ENCODE data around the gene SLFN5. TPM values are rescaled to one million over a fixed set of nuclear protein-coding genes. Genes with fewer than 3 reads are reported as not detected.
"Not testable (repeated sequence)": the region's sequence is repeated elsewhere in the genome, so short reads cannot be mapped to it uniquely, and the experiment has no call there.

The SLFN5 gene
- total and polyA plus RNA-seq, 4 donors, result 3.6 to 17.6 (median 7.7) TPM

- Histone ChIP-seq H3K4me3 (ENCODE audit: low read depth, low read length) (no peak overlapping the region), H3K36me3 (ENCODE audit: control insufficient read depth, insufficient read depth, low read length) (no peaks in the 10 kb centered on the region), H3K27me3 (ENCODE audit: control insufficient read depth, insufficient read depth, low read length) (no peaks in the 10 kb centered on the region), H3K4me1 (ENCODE audit: control insufficient read depth, insufficient read depth, low read length) (no peaks in the 10 kb centered on the region), H3K27ac (ENCODE audit: low read depth, low read length) (no peak overlapping the region), H3K9me3 (ENCODE audit: control insufficient read depth, insufficient read depth, low read length) (no peaks in the 10 kb centered on the region)
- 70% methylated on average over 3 of the region's 5 CpGs for WGBS (ENCODE audit: insufficient coverage)
- DNase-seq (ENCODE audit: low read depth in 4 of 6, low spot score in 6 of 6), result no peak
Observed at GRCh38 chr17:35217107-35217506, 25.8 kb upstream of the SLFN5 start.

- H3K4me1 ChIP-seq (ENCODE audit: control insufficient read depth, insufficient read depth, low read length), result no peaks in the 10 kb centered on the region
- H3K27ac ChIP-seq (ENCODE audit: low read depth, low read length), result no peak overlapping the region
- H3K9me3 ChIP-seq (ENCODE audit: control insufficient read depth, insufficient read depth, low read length), result no peaks in the 10 kb centered on the region
- DNase-seq (ENCODE audit: low read depth in 4 of 6, low spot score in 6 of 6), result no peak
- no peaks in the 10 kb centered on the region for H3K36me3 ChIP-seq (ENCODE audit: control insufficient read depth, insufficient read depth, low read length)
- WGBS (ENCODE audit: insufficient coverage), result no CpG with 5 or more reads among the region's 2 CpGs
- no peak overlapping the region for H3K4me3 ChIP-seq (ENCODE audit: low read depth, low read length)
- no peaks in the 10 kb centered on the region for H3K27me3 ChIP-seq (ENCODE audit: control insufficient read depth, insufficient read depth, low read length)
Observed at GRCh38 chr17:35218915-35219314, 24.0 kb upstream of the SLFN5 start.

GRCh38 chr17:35222452-35222851 lies 20.4 kb upstream of the SLFN5 start:
- WGBS (ENCODE audit: insufficient coverage), result 100% methylated on average over 1 of the region's 2 CpGs
- no peak overlapping the region for H3K27ac ChIP-seq (ENCODE audit: low read depth, low read length)

GRCh38 chr17:35224436-35224835 lies 18.4 kb upstream of the SLFN5 start:
- Histone ChIP-seq H3K27me3 (ENCODE audit: control insufficient read depth, insufficient read depth, low read length) (peaks cover 2% of the 10 kb centered on the region), H3K4me3 (ENCODE audit: low read depth, low read length) (no peak overlapping the region), H3K4me1 (ENCODE audit: control insufficient read depth, insufficient read depth, low read length) (no peaks in the 10 kb centered on the region), H3K27ac (ENCODE audit: low read depth, low read length) (no peak overlapping the region), H3K9me3 (ENCODE audit: control insufficient read depth, insufficient read depth, low read length) (no peaks in the 10 kb centered on the region), H3K36me3 (ENCODE audit: control insufficient read depth, insufficient read depth, low read length) (no peaks in the 10 kb centered on the region)
- DNase-seq (ENCODE audit: low read depth in 4 of 6, low spot score in 6 of 6), result no peak
- no CpG with 5 or more reads among the region's 1 CpG for WGBS (ENCODE audit: insufficient coverage)

More at GRCh38 chr17:35222452-35222851, 20.4 kb upstream of the SLFN5 start:
- H3K9me3 ChIP-seq (ENCODE audit: control insufficient read depth, insufficient read depth, low read length), result no peaks in the 10 kb centered on the region
- H3K27me3 ChIP-seq (ENCODE audit: control insufficient read depth, insufficient read depth, low read length), result peaks cover 2% of the 10 kb centered on the region
- H3K36me3 ChIP-seq (ENCODE audit: control insufficient read depth, insufficient read depth, low read length), result no peaks in the 10 kb centered on the region
- H3K4me1 ChIP-seq (ENCODE audit: control insufficient read depth, insufficient read depth, low read length), result no peaks in the 10 kb centered on the region
- DNase-seq (ENCODE audit: low read depth in 4 of 6, low spot score in 6 of 6), result no peak
- no peak overlapping the region for H3K4me3 ChIP-seq (ENCODE audit: low read depth, low read length)

GRCh38 chr17:35227546-35227945 lies 15.3 kb upstream of the SLFN5 start:
- 100% methylated on average over 1 of the region's 2 CpGs for WGBS (ENCODE audit: insufficient coverage)
- Histone ChIP-seq H3K4me1 (ENCODE audit: control insufficient read depth, insufficient read depth, low read length) (no peaks in the 10 kb centered on the region), H3K9me3 (ENCODE audit: control insufficient read depth, insufficient read depth, low read length) (no peaks in the 10 kb centered on the region), H3K4me3 (ENCODE audit: low read depth, low read length) (no peak overlapping the region), H3K36me3 (ENCODE audit: control insufficient read depth, insufficient read depth, low read length) (no peaks in the 10 kb centered on the region), H3K27me3 (ENCODE audit: control insufficient read depth, insufficient read depth, low read length) (peaks cover 2% of the 10 kb centered on the region), H3K27ac (ENCODE audit: low read depth, low read length) (no peak overlapping the region)
- no peak for DNase-seq (ENCODE audit: low read depth in 4 of 6, low spot score in 6 of 6)

GRCh38 chr17:35229638-35230037 lies 13.2 kb upstream of the SLFN5 start:
- Histone ChIP-seq H3K27ac (ENCODE audit: low read depth, low read length) (no peak overlapping the region), H3K36me3 (ENCODE audit: control insufficient read depth, insufficient read depth, low read length) (no peaks in the 10 kb centered on the region), H3K4me3 (ENCODE audit: low read depth, low read length) (no peak overlapping the region), H3K9me3 (ENCODE audit: control insufficient read depth, insufficient read depth, low read length) (no peaks in the 10 kb centered on the region), H3K4me1 (ENCODE audit: control insufficient read depth, insufficient read depth, low read length) (no peaks in the 10 kb centered on the region), H3K27me3 (ENCODE audit: control insufficient read depth, insufficient read depth, low read length) (peaks cover 2% of the 10 kb centered on the region)
- no CpG with 5 or more reads among the region's 1 CpG for WGBS (ENCODE audit: insufficient coverage)
- DNase-seq (ENCODE audit: low read depth in 4 of 6, low spot score in 6 of 6), result no peak

- DNase-seq (ENCODE audit: low read depth in 4 of 6, low spot score in 6 of 6); H3K27me3 ChIP-seq (ENCODE audit: control insufficient read depth, insufficient read depth, low read length); H3K36me3 ChIP-seq (ENCODE audit: control insufficient read depth, insufficient read depth, low read length); H3K27ac ChIP-seq (ENCODE audit: low read depth, low read length); H3K9me3 ChIP-seq (ENCODE audit: control insufficient read depth, insufficient read depth, low read length); H3K4me3 ChIP-seq (ENCODE audit: low read depth, low read length); H3K4me1 ChIP-seq (ENCODE audit: control insufficient read depth, insufficient read depth, low read length): not testable (repeated sequence)
- 88% methylated on average over 2 of the region's 4 CpGs for WGBS (ENCODE audit: insufficient coverage)
Observed at GRCh38 chr17:35234315-35234714, 8.6 kb upstream of the SLFN5 start.

GRCh38 chr17:35235289-35235688 lies 7.6 kb upstream of the SLFN5 start:
- H3K4me1 ChIP-seq (ENCODE audit: control insufficient read depth, insufficient read depth, low read length), result no peaks in the 10 kb centered on the region
- no peaks in the 10 kb centered on the region for H3K9me3 ChIP-seq (ENCODE audit: control insufficient read depth, insufficient read depth, low read length)
- WGBS (ENCODE audit: insufficient coverage), result 88% methylated on average over 2 of the region's 3 CpGs
- DNase-seq (ENCODE audit: low read depth in 4 of 6, low spot score in 6 of 6), result no peak
- H3K4me3 ChIP-seq (ENCODE audit: low read depth, low read length), result no peak overlapping the region
- H3K36me3 ChIP-seq (ENCODE audit: control insufficient read depth, insufficient read depth, low read length), result no peaks in the 10 kb centered on the region
- no peak overlapping the region for H3K27ac ChIP-seq (ENCODE audit: low read depth, low read length)
- no peaks in the 10 kb centered on the region for H3K27me3 ChIP-seq (ENCODE audit: control insufficient read depth, insufficient read depth, low read length)

GRCh38 chr17:35235917-35236316 lies 7.0 kb upstream of the SLFN5 start:
- Histone ChIP-seq H3K27me3 (ENCODE audit: control insufficient read depth, insufficient read depth, low read length) (no peaks in the 10 kb centered on the region), H3K36me3 (ENCODE audit: control insufficient read depth, insufficient read depth, low read length) (no peaks in the 10 kb centered on the region)
- 100% methylated on average over 1 of the region's 2 CpGs for WGBS (ENCODE audit: insufficient coverage)

GRCh38 chr17:35236821-35237220 lies 6.1 kb upstream of the SLFN5 start:
- no peak overlapping the region for H3K4me3 ChIP-seq (ENCODE audit: low read depth, low read length)
- H3K36me3 ChIP-seq (ENCODE audit: control insufficient read depth, insufficient read depth, low read length), result no peaks in the 10 kb centered on the region
- no peaks in the 10 kb centered on the region for H3K27me3 ChIP-seq (ENCODE audit: control insufficient read depth, insufficient read depth, low read length)
- WGBS (ENCODE audit: insufficient coverage), result 80% methylated on average over 1 of the region's 5 CpGs
- no peaks in the 10 kb centered on the region for H3K9me3 ChIP-seq (ENCODE audit: control insufficient read depth, insufficient read depth, low read length)
- H3K4me1 ChIP-seq (ENCODE audit: control insufficient read depth, insufficient read depth, low read length), result peaks cover 5% of the 10 kb centered on the region
- no peak overlapping the region for H3K27ac ChIP-seq (ENCODE audit: low read depth, low read length)
- no peak for DNase-seq (ENCODE audit: low read depth in 4 of 6, low spot score in 6 of 6)

More at GRCh38 chr17:35235917-35236316, 7.0 kb upstream of the SLFN5 start:
- no peak overlapping the region for H3K27ac ChIP-seq (ENCODE audit: low read depth, low read length)
- H3K9me3 ChIP-seq (ENCODE audit: control insufficient read depth, insufficient read depth, low read length), result no peaks in the 10 kb centered on the region
- no peak for DNase-seq (ENCODE audit: low read depth in 4 of 6, low spot score in 6 of 6)
- no peaks in the 10 kb centered on the region for H3K4me1 ChIP-seq (ENCODE audit: control insufficient read depth, insufficient read depth, low read length)
- no peak overlapping the region for H3K4me3 ChIP-seq (ENCODE audit: low read depth, low read length)

Data from spinal cord (tissue), 10 donors.